NCI-H82 (cell line): ENCODE measurements around the gene SGF29.
"Not testable (repeated sequence)": the region's sequence is repeated elsewhere in the genome, so short reads cannot be mapped to it uniquely, and the experiment has no call there.

ENCODE experiments used
- DNase-seq: peaks from one replicate; lab custom pipeline; 2025; lab: John Stamatoyannopoulos, UW

Gene SGF29

GRCh38 chr16:28596115-28596630, 42.5 kb downstream of the SGF29 start:
- no peak for DNase-seq

GRCh38 chr16:28596840-28597691, 43.3 kb downstream of the SGF29 start, which contains the start of gene SULT1A2:
Gene SULT1A2 (minus strand): TSS chr16:28597050. CDS start chr16:28595930, 1,120 bp downstream.
- peak; percentile 13 for DNase-seq

GRCh38 chr16:28597692-28598261, 44.1 kb downstream of the SGF29 start:
- peak; percentile 49 for DNase-seq

DNA sequence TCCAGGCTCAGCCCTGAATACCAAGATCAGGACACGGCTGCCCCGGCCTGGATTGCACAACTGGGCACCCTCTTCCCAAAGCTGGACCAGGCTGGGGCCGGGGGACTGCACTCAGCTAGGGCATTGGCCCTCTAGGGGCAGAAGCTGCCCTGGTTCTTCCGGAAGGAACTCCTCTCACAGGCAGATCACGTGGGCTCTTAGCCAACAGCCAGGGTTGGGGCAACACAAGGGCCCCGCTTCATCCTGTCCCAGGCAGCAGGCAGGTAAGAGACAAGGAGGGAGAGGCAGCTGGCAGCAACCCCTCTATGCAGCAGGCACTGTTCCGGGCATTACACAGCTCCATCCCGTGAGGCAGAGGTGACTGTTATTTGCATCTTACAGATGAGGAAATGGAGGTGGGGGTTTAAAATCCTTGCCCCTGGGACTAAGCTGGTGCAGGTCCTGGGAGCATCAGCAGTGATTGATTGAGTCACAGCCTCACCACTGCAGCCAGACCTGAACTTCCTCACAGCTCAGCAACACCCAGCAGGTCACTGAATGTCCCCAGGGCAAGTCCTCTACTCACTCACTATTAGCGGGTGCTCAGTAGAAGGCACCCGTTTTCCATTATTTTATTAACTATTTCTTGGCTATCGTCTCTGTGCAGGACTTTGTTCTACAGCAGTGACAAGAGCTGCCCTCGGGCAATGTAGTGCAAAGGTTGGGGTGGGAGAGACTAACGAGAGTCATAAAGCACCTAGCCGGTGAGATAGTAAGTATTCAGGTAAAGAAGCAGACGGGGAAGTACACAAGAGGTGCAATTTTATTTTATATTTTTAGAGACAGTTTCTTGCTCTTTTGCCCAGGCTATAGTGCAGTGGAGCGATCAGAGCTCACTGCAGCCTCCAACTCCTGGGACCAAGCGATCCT, 45.9 kb downstream of the SGF29 start:
- not testable (repeated sequence) for DNase-seq

GRCh38 chr16:28600965-28601364, 47.2 kb downstream of the SGF29 start:
- not testable (repeated sequence) for DNase-seq

DNA sequence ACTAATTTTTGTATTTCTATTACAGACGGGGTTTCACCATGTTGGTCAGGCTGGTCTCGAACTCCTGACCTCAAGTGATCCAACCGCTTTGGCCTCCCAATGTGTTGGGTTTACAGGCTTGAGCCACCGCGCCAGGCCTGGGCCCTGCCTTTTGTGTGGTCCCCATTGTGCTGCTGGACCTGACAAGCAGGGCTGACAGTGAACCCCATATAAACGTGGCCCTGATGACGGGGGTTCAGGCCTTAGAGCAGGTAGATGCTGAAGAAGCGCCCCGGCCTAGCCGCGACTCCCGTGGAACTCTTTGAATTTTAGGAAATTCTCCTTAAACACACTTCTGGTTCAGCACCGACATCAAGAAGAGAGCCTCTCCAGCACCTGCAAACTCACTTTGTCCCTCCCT, 47.9 kb downstream of the SGF29 start:
- DNase-seq: not testable (repeated sequence)

- DNase-seq: not testable (repeated sequence)
Observed at GRCh38 chr16:28602062-28602461, 48.3 kb downstream of the SGF29 start.

DNA sequence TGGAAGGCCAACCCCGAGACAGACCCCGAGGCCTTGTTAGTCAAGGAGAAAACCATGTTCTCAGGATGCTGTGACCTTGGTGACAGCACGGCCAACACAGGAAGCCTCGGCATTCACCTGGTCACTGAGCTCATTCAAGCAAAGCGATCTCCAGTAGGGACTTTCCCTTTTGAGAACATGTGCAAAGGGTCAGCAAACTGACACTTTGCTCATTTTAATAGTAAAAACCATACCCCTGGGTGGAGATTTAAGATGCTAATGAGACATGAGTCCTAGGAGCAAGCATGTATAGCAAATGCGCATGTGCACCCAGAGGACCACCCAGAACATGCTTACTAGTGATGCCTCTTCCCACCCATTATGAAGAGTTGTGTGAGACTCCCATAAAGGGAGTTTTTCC, 48.8 kb downstream of the SGF29 start:
- DNase-seq: no peak

DNA sequence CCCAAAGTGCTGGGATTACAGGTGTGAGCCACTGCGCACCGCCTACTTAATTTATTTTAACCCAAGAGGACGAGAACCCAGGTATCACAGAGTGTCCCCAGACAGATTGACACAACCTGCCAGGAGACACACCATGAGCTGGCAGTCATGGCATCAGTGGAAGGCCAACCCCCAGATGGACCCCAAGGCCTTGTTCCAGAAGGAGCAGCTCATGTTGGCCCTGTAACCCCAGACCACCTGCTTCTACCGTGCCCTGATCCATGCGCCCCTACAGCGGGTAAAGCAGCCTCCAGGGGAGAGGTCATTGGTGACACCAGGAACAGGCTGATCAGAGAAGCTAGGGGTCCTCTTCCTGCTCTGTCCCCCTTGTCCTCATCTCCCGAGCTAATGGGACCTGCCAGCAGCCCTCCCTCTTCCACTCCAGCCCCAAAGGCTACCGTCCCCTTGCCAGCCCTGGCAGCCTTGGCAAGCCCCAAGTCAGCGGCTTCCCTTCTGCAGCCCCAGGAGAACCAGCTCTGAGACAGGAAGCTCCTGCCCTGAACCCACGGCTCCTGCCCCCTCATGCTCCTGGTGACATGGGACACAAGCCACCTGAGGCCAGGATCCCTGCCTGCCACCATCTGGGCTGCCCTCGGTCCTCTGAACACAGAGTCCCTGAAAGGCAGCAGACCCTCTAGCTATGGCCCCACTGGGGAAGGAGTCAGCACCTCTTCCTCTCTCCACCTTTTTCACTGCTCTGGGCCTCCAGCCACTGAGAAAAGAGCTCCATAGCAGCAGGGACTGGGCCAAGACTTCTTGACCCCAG, 49.9 kb downstream of the SGF29 start:
- DNase-seq: no peak

DNA sequence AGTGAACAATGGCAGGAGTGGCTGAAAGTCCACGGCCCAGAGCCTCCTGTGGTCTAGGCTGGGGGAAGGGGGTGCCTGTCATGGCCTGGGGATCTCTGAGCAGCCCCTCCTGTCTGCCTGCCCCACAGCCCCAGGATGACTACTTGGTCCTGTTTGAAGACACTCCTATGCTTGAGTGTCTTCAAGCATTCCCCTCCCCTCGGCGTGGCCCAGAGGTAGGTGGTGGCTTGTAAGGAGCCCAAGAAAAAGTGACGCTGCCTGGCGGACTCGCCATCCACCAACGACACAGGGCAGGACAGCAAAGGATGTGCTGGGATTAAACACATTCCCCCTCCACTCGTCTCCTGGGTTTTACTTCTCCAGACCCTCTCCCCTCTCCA, 50.5 kb downstream of the SGF29 start:
- DNase-seq: no peak

- no peak for DNase-seq
Observed at GRCh38 chr16:28606291-28607115, 52.8 kb downstream of the SGF29 start.

GRCh38 chr16:28607116-28607623, 53.5 kb downstream of the SGF29 start:
- DNase-seq: no peak

GRCh38 chr16:28607681-28608495, 54.2 kb downstream of the SGF29 start:
- DNase-seq: not testable (repeated sequence)

DNA sequence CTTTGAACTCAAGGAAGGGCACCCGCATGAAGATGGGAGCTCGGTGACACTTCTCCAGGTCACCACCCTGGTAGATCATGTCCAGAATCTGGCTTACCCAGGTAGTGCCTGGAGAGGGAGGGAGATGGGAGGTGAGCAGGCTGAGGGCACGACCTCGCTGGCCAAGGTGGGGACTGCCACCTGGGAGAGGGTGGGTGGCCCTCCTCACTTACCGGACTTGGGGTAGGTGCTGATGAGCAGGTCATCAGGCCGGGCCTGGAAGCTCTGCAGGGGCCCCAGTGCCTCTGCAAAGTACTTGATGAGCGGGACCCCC, 54.7 kb downstream of the SGF29 start:
- DNase-seq: not testable (repeated sequence)

DNA sequence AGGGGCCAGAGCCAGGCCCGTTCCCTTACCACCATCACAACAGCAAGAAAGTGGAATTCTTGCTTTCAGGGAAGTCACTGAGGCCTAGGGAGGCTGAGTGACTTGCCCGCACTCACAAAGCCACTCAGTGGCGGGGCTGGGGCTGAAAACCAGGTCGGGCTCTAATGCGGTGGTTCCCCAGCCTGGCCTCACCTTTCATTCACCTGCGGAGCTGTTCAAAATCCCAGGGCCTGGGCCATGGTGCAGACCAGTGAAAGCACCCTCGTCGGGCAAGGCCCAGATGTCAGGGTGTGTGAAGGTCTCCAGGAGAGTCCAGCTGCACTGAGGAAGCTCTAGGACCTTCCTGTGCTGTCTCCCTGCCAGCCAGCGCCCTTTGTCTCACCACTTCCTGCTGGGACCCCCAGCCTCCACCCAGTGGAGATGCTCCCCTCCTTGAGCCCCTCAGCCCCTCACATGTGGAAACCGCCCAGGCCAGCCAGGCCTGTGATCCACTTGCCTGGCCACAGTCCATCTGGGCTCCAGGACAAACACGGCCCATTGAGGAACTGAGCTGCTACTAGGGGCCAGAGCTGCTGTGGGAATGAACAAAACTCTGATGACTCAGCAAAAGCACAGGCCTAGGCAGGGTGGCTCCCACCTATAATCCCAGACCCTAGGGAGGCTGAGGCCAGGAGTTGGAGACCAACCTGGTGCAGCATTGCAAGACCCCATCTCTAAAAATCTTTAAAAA, 55.3 kb downstream of the SGF29 start:
- DNase-seq: not testable (repeated sequence)

- peak; percentile 71 for DNase-seq
Observed at GRCh38 chr16:28609631-28610594, 56.2 kb downstream of the SGF29 start, which contains the start of gene SULT1A1. Gene SULT1A1 (minus strand): TSS chr16:28610044. CDS start chr16:28608855, 1,189 bp downstream.

GRCh38 chr16:28610595-28611191, 57.0 kb downstream of the SGF29 start:
- DNase-seq: no peak
